ENCODE data around the gene TCTN1.

TCTN1 gene

GRCh38 chr12:110639336-110640141 lies 25.6 kb downstream of the TCTN1 start:
- TF ChIP-seq CTCF (IDR thresholded peaks at IDR 0.05), result no peak

GRCh38 chr12:110640275-110641025 lies 26.5 kb downstream of the TCTN1 start:
- TF ChIP-seq CTCF (IDR thresholded peaks at IDR 0.05), result no peak

- no peak for TF ChIP-seq CTCF (IDR thresholded peaks at IDR 0.05)
These were observed 27.6 kb downstream of the TCTN1 start for GRCh38 chr12:110641521-110641920.

GRCh38 chr12:110647631-110648040 lies 33.7 kb downstream of the TCTN1 start:
- TF ChIP-seq CTCF (IDR thresholded peaks at IDR 0.05), result no peak

- TF ChIP-seq CTCF (IDR thresholded peaks at IDR 0.05), result no peak
These were observed 35.5 kb downstream of the TCTN1 start for GRCh38 chr12:110649341-110649847.

- no peak for TF ChIP-seq CTCF (IDR thresholded peaks at IDR 0.05)
These were observed 42.2 kb downstream of the TCTN1 start for GRCh38 chr12:110656071-110656655.

GRCh38 chr12:110657747-110658146 lies 43.8 kb downstream of the TCTN1 start:
- no peak for TF ChIP-seq CTCF (IDR thresholded peaks at IDR 0.05)

Data from LNCAP (cell line).